SK-N-MC (cell line): ENCODE results near the gene SLC33A1.
"Not testable (repeated sequence)": the region's sequence is repeated elsewhere in the genome, so short reads cannot be mapped to it uniquely, and the experiment has no call there.

Experiments used
- EZH2 ChIP-seq: fragments of 200-600 bp; sonication (generic); IDR thresholded peaks from one replicate; pipeline ENCODE4 v1.6.1; 2017; ENCODE audit warnings: antibody characterized with exemption
- FOXP2 ChIP-seq: optimal IDR thresholded peaks from 2 replicates; pipeline ENCODE3; 2011; ENCODE audit warnings: mild to moderate bottlenecking, moderate library complexity; ENCODE audit not compliant: insufficient read depth; ENCODE audit errors: extremely low read length, control extremely low read depth
- POLR2AphosphoS5 ChIP-seq: IDR thresholded peaks from 2 replicates; pipeline ENCODE4 v1.6.1; 2012; ENCODE audit warnings: mild to moderate bottlenecking, low read depth, low read length, borderline replicate concordance

DNA sequence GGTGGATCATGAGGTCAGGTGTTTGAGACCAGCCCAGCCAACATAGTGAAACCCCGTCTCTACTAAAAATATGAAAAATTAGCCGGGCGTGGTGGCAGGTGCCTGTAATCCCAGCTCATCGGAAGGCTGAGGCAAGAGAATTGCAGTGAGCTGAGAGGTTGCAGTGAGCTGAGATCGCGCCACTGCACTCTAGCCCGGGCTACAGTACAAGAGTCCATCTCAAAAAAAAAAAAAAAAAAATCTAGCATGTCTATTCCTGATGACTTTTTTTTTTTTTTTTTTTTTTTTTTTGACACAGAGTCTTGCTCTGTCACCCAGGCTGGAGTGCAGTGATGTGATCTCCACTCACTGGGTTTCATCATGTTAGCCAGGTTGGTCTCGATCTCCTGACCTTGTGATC, 32.1 kb upstream of the SLC33A1 start:
- not testable (repeated sequence) for TF ChIP-seq POLR2AphosphoS5, EZH2, FOXP2
